OCI-LY7 (cell line): ENCODE data around the gene CDC42BPA.

Experiments
- CTCF ChIP-seq: fragments of 200-600 bp; sonication (generic); conservative IDR thresholded peaks from 2 replicates; pipeline ENCODE4 v1.5.1; 2014; ENCODE audit warnings: mild to moderate bottlenecking, antibody characterized with exemption, low read length, moderate library complexity, mixed read lengths
- EZH2phosphoT487 ChIP-seq: fragments of 200-600 bp; sonication (generic); IDR thresholded peaks from 2 replicates; pipeline ENCODE4 v1.6.1; 2018; ENCODE audit warnings: low read depth, borderline replicate concordance, mild to moderate bottlenecking, mixed run types, antibody characterized with exemption, low read length, moderate library complexity, mixed read lengths

DNA sequence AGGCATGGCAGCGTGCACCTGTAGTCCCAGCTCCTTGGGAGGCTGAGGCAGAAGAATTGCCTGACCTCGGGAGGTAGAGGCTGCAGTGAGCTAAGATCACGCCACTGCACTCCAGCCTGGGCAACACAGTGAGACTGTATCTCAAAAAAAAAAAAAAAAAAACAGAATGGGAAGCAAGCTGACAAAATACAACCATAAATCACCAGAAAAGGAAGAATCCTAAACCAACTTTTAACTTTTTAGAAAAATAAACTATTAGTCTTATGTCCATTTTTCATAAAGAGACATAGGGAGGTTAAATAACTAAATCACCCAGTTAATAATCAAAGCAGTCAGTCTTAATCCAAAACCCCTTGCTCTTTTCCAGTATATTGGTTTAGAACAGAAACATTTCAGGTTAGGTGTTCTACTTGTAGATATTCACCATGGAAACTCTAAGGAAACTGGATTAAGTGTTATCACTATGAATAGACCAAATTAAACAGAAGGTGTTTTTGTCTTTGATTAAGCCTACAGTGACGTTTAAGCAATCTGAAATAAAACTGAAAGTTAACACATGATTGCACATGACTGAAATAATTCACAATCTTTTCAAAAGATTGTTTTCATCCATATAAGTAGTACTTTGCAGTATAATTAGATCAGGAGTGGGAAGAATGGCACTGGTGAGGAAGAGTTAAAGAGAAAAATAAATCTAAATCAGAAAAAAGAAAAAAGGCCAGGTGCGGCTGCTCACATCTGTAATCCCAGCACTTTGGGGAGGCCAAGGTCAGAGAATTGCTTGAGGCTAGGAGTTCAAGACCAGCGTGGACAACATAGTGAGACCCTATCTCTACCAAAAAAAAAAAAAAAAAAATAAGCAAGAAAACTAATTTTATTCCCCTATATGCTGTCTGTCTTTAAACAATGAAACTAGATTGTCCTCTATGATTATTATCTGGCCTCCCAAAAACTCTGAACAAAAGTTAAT, 9.6 kb downstream of the CDC42BPA start:
- TF ChIP-seq CTCF (no peak), EZH2phosphoT487 (no peak)
